ENCODE measurements around the gene MSRB3.

MSRB3 gene

GRCh38 chr12:65325183-65325582 lies 46.7 kb downstream of the MSRB3 start:
- no peak for DNase-seq (ENCODE audit: low read depth in 2 of 2)

DNA sequence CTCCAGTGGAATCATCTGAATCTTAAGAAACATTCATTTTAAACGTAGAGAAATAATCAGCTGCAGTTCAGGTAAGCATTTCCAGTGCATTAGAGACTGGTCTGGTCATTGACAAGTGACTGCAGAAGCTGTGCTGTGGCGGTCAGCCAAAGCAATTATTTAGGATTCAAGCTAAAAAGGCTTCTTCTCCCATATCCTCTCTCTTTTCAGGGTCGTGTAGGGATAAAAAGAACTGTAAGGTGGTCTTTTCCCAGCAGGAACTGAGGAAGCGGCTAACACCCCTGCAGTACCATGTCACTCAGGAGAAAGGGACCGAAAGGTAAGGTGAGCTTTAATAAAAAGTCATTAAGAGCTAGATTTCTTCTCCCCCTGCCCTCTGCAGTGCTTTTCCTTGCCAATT lies 48.1 kb downstream of the MSRB3 start:
- no peak for DNase-seq (ENCODE audit: low read depth in 2 of 2)

DNA sequence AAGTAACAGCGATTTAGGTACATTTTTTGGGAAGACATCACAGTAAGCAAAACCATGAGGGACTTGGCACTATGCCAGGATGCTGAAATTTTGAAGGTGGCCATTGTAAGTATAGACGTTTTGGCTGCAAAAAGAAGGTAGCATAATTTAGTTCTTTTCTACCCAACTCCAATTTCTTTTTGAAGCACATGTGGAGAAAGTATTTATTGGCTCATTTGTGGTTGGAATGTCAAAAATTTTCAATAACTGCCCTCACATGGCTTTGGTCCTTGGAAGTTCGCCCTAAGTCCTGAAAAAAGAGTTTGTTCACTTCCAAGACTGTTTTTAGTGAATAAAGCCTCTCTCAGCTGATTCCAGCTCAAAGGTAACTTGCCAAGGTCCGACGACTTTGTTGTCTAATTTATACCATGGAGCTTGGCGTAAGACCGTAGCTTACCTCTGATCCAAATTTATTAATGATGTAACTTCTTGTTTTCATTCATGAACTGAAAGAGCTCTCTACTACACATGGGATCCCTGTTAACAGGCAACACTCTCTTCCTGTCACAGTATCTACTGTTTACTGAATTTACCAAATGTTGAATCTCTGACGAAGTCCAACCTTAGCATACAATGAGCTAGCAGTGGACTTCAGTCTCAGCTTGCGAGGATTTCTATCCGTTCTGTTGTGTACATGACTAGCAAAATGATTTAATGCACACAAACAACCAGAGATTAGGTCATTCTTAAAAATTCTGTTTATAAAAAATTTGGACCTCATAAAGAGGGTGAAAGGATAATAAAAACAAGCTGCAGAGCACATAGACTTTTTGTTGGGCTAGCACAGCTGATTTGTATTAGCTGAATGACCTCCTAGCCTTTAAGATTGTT lies 49.0 kb downstream of the MSRB3 start:
- peak; percentile 72 to 73 for DNase-seq (ENCODE audit: low read depth in 2 of 2)

GRCh38 chr12:65329721-65330120 lies 51.2 kb downstream of the MSRB3 start:
- no peak for DNase-seq (ENCODE audit: low read depth in 2 of 2)

GRCh38 chr12:65330331-65330730 lies 51.8 kb downstream of the MSRB3 start:
- no peak for DNase-seq (ENCODE audit: low read depth in 2 of 2)

GRCh38 chr12:65331456-65331855 lies 53.0 kb downstream of the MSRB3 start:
- DNase-seq (ENCODE audit: low read depth in 2 of 2): no peak

DNA sequence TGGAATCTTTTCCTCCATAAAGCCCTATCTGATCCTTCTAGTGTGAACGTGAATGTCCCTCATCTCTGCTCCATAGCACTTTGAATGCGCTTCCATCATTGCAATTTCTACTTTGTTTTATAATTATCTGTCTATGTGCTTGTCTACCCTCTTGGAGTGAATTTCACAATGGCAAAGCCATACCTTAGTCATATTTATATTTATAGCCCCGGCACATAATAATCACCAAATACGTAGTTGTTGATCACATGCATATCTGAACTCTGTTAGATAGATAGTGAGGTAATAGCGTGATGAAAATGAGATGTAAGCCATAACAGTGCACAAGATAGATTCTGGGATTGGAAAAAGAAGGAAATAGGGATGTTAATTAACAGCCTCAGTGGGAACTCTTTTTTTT lies 55.2 kb downstream of the MSRB3 start:
- DNase-seq (ENCODE audit: low read depth in 2 of 2): no peak

DNA sequence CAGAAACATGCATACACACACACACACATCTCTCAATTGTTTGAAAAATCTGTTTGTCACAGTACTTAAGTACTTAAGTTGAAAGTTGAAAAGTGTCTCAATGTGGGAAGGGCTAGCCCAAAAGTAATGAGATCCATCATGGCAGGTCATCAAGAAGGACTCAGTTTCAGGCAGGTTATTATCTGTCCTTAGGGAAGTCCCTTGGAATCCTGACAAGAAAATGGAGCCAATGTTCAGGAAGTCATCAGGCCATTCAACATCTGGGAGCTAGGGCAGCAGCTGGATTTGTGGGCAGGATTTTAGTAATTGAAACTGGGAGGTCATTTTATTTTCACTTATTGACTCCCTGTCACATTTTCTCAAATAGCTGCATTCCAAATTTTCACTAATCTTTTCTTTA lies 56.0 kb downstream of the MSRB3 start:
- no peak for DNase-seq (ENCODE audit: low read depth in 2 of 2)

DNA sequence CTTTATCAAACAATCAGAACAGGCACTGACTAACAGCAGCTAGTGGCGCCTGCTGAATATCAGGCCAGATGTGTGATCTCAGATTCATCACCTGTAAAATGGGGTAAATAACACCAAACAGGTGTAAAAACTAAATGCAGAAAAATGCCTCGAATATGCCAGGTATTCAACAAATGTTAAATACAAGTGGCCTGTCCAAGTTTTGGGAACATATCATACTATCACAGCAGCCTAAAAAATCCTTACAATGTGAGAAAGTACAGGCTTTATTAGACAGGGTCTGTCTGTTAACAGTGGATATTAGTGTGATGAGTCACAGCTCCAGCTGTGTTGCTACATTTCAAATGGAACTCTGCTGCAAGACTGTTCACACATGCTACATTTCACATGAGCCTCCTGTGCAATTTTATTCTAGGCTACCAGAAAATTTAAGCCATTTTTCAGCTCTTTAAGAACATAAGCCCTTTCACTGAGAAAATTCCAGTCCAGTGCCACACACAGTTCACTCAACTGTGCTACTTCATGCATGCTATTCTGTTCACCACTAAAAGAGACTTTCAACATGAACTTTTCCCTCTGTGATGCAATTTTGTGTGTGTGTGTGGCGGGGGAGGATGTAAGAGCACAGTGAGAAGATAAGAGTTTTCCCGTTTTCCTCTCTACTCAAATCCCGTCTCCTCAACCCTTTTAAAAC lies 56.7 kb downstream of the MSRB3 start:
- peak; percentile 88 to 91 for DNase-seq (ENCODE audit: low read depth in 2 of 2)

GRCh38 chr12:65335981-65336380 lies 57.5 kb downstream of the MSRB3 start:
- no peak for DNase-seq (ENCODE audit: low read depth in 2 of 2)

- DNase-seq (ENCODE audit: low read depth in 2 of 2): no peak
These were observed 60.7 kb downstream of the MSRB3 start for GRCh38 chr12:65339161-65339560.

- no peak for DNase-seq (ENCODE audit: low read depth in 2 of 2)
These were observed 64.7 kb downstream of the MSRB3 start for GRCh38 chr12:65343230-65343629.

- DNase-seq (ENCODE audit: low read depth in 2 of 2): no peak
These were observed 65.3 kb downstream of the MSRB3 start for GRCh38 chr12:65343801-65344200.

GRCh38 chr12:65355461-65355860 lies 77.0 kb downstream of the MSRB3 start:
- DNase-seq (ENCODE audit: low read depth in 2 of 2): peak; percentile 53 to 57

- DNase-seq (ENCODE audit: low read depth in 2 of 2): no peak
These were observed 84.0 kb downstream of the MSRB3 start for GRCh38 chr12:65362234-65363031.

DNA sequence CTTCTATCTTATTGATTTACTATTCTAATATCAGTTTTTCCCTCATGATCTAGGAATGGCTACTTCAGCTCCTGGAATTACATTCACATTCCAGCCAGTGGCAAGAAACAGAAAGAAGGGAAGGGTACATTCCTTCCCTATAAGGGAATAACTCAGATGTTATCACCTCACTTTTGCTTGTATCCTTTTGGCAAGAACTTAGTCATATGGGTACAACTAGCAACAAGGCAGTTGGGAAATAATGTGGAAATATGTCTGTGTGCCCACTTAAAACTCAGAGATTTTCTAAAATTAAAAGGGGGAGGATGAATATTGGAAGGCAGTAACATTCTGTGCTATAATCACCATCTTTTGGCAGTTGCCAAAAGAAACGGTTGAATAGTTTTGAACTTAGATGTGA lies 85.6 kb downstream of the MSRB3 start:
- DNase-seq (ENCODE audit: low read depth in 2 of 2): peak in 1 of 2 experiments; percentile 11

- no peak for DNase-seq (ENCODE audit: low read depth in 2 of 2)
These were observed 88.9 kb downstream of the MSRB3 start for GRCh38 chr12:65367396-65367795.

- DNase-seq (ENCODE audit: low read depth in 2 of 2): no peak
These were observed 89.6 kb downstream of the MSRB3 start for GRCh38 chr12:65368055-65368454.

DNA sequence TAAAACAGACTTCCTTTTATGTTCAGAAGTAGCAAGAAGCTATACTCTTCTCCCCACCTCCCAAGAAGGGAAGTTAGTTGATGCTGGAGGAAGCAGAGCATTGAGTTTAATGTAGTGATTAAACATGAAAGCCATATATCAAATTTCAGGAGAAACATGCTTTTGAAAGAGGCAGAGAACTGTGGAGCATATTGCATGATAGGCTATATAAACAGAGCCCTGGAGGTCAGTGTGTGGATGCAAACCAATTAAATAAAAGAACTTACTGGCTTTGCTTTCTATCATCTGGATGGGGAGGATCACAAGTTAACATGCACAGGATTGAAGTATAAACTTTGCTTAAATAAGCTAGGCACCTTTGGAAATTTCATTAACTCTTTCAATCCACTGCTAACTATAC lies 94.1 kb downstream of the MSRB3 start:
- DNase-seq (ENCODE audit: low read depth in 2 of 2): no peak

DNA sequence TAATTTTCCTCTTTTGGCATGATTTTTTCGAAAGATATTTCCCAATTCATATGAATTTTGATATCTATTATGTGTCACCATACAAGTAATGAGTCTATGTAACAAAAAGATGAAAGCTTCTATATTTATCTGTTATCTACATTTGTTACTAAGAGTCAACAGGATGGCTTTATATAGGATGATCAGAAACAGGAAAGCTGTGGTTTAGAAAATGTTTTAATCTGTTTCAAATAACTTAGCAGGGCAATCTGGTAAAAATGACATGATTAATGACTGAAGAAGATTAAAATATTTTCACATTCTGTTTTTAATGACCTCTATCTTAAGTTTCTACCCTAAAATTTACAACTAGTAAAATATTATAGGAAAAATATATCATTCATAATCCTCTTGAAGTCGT lies 105.8 kb downstream of the MSRB3 start:
- no peak for DNase-seq (ENCODE audit: low read depth in 2 of 2)

DNA sequence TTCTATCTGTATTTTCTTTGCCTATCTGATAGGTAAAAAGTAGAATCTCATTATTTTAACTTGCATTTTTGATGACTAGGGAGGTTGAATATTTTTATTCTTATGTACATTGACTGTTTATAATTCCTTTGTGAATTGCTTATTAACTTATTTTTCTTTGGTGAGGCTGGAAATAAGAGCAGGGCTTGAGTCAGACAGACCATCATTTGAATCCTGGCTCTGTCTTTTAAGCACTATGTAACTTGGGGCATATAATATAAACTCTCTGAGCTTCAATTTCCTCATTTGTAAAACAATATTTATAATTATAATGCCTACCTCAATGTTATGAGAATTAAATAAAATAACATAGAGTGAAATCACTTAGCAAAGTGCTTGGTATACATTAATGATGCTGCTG lies 108.9 kb downstream of the MSRB3 start:
- DNase-seq (ENCODE audit: low read depth in 2 of 2): no peak

DNA sequence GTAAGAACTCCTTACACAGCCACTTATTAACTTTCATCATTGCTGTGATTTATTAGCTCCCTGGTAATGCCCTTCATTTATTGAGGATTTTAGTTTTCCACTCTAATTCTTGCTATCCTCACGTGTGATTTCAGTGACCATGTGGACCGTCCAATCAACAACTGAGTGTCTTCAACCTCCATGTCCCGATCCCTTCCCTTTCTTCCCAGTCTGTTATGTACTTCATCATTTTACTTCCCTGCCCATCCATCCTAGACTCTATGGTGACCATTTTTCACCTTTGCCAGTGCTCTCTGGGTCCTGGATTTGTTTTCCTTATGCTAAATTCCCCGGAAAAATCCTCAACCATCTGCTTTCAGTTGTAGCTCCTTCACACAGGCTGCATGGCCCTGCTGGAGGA lies 111.0 kb downstream of the MSRB3 start:
- DNase-seq (ENCODE audit: low read depth in 2 of 2): no peak
